Measurements from ENCODE around the gene UTP15.

GRCh38 chr5:73564018-73564417 is 1.5 kb upstream of the UTP15 start:
- TF ChIP-seq ATF3 (IDR thresholded peaks at IDR 0.05; ENCODE audit: borderline replicate concordance, extremely low read depth, low read depth, low read length) (no peak), HDAC6 (IDR thresholded peaks at IDR 0.05; ENCODE audit: unreplicated experiment) (no peak), RCOR1 (conservative IDR thresholded peaks at IDR 0.05; ENCODE audit: low read depth, low read length) (no peak), EZH2 (IDR thresholded peaks at IDR 0.05; ENCODE audit: borderline replicate concordance, control insufficient read depth, low read depth, low read length) (no peak)

All from GM12878 (cell line).